HG02885 (cell line): ENCODE results near the gene PTPRM.

Experiments
- ATAC-seq: cut with Tn5 transposase; IDR thresholded peaks from one replicate; pipeline ENCODE4 v1.9.1; 2021; ENCODE audit warnings: mild to moderate bottlenecking; ENCODE audit not compliant: unreplicated experiment, poor library complexity

Gene PTPRM

DNA sequence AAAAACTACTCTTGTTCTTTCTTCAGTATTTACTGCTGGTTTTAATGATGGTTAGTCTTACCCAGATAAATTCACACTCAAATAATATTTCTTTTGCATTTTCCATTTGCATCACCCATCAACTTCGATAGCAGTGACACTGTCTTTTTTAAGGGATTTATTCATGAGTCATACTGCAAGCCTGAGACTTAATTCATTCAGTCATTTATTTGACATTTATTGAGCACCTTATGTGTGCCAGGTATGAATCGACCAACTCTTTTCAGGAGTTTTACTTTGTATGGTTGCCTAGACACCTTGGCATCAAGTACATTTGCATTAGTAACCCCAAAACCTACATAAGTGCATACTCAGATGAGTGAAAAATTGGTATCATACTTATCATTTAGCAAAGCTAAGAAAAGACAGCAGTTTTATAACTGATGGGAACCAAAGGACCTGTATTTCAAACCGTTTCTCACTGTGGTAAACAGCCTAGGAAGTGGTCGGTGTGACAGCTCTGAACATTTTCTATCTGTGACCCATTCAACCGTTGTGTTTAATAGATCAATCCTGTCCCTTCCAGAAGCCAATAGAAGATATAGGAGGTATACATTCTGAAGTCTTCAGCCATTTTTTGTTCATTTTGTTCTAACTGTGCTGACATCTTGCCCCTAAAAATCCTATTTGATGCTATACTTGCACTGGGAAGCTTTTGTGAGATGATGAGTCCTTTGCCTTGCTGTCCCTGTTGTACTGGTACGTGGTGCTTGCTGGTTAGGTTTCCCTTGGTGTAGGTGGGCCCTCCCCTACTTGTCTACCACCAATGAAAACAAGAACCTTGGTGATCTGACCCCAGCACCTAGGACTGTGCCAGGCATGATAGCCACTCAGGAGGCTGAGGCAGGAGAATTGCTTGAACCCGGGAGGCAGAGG lies 557.4 kb downstream of the PTPRM start:
- ATAC-seq, result no peak

DNA sequence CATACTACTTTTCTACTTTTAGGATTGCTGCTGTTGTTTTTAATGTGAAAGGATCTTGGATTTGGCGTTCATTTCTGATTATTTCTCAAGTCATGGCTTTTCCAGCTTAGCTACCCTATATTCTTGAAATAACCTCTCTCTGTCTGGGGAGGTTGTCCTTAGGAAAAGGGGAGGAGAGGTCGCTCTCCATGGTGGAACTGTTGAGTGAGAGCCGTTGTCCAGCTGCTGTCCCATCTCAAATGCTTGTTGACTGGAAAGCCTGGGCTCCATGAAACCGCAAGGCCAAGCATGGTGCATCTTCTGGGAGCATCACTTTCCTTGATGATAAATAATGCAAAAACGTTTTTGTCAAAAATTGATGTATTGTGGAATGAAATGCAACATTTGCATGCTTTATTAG lies 563.0 kb downstream of the PTPRM start:
- no peak for ATAC-seq

DNA sequence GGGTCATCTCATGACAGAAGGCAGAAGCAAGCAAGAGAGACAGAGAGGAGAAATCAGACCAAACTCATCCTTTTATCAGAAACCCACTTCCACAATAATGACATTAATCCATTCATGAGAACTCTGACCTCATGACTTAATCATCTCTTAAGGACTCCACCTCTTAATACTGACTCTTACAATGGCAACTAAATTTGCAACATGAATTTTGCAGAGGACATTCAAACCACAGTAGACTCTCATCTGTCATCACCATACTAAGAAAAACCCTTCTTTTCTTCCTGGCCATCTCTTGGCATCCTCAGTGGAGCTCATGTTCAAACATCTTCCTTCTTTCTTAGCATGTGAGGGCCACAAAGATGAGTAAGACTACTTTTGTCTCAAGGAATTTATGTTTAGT lies 565.9 kb downstream of the PTPRM start:
- ATAC-seq, result no peak

DNA sequence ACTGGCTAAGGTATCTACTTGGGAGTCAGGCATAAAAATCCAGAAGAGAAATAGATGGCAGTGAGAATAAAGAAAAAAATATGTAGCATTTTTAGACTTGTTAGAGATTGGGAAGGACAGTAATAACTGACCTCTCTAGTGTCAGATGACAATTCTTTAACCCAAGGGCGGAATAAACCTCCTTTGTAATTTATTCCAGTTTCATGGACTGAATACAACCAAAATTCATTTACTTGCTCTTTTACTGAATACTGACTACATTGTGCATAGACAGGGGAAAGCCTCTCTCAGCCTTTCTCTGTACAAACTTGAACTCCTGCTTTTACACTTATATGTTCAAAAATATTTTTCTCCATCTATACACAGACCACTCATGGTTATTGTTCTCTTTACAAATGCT lies 566.8 kb downstream of the PTPRM start:
- no peak for ATAC-seq

DNA sequence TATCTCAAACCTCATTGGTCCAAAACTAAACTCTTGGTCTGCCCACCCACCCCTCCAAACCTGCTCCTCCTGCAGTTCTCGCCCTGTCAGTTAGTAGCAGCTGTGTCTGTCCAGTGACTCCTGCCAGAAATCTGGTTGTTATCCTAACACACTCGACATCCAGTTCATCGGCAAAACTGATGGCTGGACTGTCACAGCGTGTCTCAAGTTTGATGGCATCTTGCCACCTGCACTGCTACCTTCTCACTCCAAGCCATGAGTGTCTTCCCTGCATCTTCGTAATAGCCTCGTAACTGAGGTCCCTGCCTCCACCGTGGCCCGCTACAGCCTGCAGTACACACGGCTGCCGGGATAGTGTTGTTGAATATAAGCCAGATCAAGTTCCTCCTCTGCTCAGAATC lies 572.0 kb downstream of the PTPRM start:
- ATAC-seq, result no peak

DNA sequence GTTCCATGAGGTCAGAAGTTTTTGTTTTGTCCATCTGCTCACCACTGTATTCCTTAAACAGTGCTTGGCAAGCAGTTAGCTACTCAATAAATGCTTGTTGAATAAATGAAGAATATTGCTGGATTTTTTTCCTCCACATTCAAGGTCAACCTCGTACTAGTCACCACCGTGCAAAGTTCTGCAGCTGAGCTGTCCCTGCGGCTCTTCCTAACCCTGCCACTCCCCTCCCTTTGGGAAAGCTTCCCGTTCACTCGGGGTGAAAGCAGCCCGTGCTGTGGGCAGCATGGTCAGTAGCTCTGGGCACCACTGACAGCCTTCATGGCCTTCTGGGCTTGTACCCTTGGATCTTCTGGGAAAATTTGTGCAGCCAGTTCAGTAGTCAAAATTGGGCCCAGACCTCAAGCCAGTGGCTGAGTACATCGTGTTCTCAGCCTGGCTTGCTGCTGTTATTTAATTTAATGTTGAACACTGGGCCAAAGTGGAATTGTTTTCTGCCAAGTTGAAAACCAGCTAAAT lies 572.8 kb downstream of the PTPRM start:
- no peak for ATAC-seq

DNA sequence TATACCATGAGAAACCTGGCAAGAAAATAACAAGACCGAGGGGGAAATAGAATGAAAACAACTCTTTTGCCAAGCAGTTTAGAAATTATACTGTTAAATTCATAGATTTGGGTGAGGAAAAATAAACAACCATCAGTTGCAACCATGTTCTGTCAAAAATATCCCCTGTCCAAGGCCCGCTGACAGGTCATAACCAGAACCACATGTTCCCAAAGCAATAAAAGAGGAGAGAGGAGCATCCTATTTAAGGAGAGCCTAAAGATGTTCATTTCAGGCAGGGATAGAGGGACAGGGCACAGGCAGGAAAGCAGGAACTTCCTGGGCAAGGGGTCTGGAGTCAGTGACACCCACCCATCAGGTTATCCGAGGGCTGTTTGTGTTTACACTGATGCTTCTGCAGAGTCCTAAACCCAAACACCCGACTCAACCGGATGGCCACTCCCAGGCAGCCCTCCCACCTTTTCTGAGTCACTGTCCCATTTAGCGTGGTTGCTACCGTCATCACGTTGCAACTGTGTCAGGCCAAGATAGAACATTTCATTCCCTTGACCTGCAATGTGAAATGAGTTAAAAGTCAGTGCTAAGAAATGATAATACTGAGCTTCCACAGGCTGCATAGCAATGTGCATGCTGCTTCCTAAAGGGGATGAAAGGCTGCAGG lies 573.9 kb downstream of the PTPRM start:
- ATAC-seq, result no peak

DNA sequence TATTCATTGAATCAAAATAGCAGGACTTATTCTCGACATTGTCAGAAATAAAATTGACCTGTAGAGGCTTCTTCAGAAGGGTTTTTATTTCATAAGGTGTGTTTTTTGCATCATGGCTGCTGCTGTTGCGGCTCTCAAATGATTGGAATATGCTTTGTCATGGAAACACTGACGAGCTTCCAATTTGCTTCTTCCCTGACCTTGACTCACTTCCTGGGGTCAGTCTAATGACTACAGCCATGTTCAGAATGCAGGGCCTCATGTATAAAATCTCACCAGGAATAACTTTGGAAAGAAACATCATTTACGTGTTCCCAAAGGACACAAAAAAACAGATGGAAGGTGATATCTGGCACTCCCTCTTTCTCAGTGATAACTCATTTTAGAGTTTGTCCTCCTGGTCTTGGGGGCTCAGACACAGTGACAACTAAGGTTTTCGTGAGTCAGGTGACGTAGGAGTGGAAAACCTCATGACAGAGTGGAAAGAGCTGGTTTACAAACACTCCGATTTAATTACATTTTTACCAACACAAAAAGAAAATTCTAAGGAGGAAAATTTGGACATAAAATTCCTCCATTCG lies 575.1 kb downstream of the PTPRM start:
- ATAC-seq, result no peak

DNA sequence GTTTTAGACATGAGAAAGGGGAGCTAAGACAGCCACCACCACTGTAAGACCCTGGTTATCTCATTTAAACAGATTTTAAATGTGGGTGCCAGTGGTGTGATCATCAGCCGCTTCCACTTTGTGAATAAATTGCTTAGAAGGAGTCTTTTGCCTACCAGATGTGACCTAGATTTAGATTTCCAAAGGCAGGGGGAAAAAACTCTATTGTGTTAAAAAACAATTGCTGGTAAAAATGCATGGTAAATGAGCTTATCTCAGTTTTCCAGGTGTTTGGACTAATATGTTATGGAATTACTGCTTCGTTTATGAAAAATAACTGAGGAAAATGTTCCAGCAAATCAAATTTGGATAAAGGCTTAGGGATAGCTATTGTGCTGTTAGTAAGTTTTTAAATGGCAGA lies 575.8 kb downstream of the PTPRM start:
- no peak for ATAC-seq

DNA sequence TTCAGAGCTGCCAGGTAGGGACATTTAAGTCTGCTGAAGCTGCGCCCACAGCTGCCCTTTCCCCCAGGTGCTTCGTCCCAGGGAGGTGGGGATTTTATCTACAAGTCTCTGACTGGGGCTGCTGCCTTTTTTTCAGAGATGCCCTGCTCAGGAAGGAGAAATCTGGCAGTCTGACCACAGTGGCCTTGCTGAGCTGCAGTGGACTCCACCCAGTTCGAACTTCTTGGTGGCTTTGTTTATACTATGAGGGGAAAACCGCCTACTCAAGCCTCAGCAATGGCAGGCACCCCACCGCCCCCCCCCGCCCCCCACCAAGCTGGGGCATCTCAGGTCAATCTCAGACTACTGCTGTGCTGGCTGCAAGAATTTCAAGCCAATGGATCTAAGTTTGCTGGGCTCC lies 584.1 kb downstream of the PTPRM start:
- ATAC-seq, result no peak

DNA sequence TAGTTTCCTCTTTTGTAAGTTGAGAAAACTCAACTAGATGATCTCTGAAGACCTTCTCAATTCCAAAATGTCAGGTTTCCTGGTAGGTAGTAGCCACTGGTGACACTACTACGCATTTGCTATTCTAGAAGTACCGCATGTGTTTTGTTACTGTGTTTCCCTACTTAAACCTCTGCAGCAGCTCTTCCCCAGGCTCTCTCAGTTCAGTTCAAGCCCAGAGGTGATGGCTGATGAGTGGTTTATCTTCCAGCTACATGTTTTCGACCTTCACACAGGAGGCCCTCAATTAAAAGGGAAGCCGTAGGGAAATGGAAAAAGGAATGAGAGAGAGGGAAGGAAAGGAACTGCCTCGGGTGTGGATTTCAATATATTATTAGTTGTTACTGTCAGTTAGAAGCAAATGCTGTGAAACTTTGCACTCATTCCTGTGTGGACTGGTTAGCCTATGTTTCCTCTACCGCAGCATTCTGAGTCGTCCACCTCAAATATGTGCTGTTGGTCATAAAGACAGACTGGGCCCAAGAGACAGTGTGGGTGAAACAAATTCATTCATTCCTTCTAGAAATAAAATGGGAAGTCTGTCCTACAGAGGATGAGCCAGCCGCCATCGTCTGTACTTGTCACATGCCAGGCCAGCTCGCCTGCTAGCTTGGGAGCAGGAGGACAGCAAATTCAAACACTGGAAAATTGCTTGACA lies 586.9 kb downstream of the PTPRM start:
- ATAC-seq, result no peak

DNA sequence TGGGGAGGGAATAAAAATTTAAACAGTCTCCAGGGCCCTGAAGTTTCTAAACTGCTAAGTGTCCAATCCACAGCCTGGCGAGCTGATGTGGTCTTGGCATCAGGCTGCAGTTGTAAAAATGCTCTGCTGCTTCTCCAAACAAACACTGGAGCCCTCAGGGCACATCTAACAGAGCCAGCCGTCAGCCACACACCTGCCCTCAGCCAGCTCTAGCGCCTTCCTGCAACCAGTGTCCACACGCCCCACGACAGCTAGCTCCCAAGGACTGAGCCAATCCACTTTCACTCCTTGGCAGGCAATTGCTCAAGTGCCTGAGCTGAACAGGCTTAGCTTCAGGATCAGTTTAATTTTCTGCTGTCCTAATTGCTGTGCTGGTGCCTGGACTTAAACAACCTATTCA lies 595.7 kb downstream of the PTPRM start:
- no peak for ATAC-seq

DNA sequence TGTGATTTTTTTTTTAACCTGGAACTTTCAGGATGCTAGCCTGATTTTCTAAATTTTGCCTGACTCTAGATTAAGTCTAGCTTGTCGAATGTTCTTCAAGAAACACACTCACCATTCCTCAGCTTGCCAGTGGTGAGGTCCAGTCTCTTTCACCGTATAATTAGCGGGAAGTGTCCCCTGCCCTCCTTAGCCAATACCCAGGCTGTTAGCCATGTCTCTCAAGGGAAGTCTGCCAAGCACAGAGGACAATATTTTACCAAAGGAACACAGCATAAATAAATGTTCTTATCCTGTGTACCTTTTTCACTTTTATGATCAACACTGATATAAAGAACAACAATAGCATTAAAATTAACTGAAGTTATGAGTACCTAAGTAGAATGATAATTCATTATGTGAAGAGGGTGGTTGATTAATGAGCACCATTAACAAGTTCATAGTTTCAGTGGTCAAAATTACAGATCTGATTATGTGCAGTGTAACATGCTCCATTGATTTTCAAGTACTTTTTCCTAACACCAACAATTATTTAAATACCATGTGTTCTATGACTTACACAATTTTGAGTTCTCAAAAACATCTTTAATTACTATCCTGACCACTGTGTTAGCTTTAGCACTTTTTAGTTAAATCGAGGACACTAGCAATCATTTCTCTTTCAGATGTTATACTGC lies 596.3 kb downstream of the PTPRM start:
- ATAC-seq, result no peak

DNA sequence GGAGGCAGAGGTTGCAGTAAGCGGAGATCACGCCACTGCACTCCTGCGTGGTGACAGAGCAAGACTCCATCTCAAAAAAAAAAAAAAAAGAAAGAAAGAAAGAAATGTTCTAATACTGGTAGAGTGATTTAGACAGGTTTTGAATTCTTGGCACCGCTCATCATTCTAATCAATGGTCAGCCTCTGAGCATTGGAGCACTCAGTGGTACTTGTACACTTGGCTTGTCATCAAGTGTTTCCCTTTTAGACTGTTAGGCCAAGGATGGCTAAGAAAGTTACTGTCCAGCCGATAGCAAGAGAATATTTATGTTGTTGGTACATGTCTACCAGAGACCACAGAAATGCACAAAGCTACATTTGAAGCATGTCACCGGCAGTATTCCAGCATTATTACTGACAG lies 598.0 kb downstream of the PTPRM start:
- ATAC-seq, result no peak

DNA sequence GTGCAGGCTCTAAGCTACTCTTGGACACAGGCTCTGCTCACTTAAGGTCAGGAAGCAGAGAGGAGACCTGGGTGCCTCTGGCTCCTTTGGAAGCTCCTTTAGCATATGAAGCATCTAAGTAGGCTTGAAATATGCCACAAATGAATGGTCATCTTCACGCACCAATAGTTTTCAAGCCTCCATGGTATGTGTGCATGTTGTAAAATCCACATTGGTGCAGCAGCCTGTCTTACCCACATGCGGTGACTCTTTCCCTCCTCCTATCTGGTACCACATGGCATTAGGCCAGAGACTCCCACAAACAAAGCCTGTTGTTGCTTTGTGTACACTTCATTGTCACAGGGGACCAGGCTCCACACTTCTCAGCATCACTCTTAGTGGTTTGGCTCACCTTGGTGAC lies 599.9 kb downstream of the PTPRM start:
- ATAC-seq, result no peak

DNA sequence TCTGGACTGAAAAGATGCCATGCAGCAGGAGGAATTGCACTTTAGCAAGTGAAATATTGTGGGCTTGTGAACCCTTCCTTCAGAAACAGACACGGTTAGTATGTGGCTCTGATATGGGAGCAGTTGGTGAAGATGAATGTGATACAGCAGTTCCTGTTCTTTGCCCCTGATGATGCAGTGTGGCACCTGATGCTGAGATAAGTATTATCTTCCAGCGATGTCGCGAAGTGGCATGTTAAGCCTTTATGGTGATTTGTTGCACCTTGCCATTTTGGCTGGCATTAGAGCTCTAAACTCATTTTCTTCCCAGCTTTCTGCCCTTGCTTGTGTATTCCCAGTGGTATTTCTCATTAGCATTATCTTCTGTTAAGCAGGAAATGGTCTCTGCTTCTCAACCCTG lies 600.6 kb downstream of the PTPRM start:
- ATAC-seq, result no peak

DNA sequence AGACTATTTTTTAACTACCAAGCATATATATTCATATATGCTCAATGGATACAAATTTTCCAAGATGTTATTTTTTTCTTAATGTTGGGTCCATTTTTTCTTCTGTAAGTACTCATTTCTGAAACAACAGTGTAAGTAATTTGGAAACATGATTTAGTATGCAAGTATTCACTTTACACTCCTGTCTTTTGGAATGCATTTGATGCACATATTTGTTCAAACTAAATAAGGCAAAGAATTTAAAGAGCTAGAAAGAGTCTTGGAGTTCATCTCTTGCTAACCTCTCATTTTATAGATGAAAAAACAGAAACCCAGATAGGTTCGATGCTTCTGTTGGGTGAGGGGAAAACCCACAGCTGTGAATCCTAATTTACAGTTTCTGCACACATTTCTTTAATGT lies 602.6 kb downstream of the PTPRM start:
- ATAC-seq, result no peak

DNA sequence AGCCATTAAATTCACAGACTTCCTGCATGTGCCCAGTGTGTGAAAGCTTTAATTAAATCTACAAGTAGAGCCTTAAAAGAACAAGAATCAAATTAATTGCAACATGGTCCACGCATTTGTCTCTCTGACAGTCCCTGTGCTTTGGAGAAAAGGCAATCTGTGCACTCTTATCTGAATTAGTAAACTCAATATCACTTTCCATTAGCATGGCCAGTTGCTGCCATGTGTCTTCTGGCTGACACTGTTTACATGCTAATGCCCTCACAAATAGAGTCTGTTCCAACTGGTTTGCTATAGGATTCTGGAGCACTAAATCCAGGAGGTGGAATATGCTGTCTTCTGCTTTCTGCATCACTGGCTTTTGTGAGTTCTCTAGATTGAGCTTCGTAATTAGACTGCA lies 607.7 kb downstream of the PTPRM start:
- no peak for ATAC-seq

DNA sequence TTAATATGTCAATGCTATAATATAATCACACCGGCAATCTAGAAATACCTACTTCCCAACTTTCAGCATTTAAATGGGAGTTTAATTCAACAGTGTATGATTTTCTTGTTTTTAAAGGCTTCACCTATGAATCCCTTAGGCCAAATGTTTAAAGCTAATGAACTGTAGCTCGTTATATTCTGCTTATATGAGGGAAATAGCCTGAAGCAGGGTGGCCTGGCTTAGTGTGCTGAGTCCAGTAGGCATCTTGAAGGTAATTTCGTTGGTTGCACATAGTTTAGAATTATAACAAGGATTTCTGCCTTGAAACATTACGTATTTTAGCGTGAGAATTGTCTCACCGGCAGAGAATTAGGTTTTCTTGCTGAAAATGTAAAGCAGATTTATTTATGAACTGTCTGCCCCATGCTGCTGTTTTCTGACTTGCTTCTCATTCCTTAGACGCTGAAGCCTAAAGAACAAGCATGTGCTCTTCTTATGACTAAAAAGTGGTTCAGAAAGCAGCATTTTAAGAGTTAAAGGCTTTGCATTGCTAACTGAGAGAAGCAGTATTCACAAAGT lies 608.5 kb downstream of the PTPRM start:
- no peak for ATAC-seq

DNA sequence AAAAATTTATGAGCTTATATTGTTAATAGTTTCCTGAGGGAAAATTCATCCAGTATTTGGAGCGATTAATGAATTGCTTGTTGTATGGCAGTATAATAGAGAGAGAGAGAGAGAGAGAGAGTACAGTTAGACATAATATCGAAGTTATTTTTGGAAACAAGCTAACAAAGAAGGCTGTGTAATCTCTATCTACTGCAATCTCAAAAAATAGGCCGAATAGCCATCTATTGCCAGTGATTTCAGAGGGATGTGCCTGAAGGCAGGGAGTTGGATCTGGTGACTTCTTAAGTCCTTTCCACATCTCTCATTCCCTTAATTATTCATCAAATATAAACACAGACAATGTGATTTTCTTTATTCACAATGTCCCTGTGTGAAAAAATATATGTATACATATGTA lies 609.0 kb downstream of the PTPRM start:
- ATAC-seq, result no peak
